ENCODE measurements around the gene TMEM179B.

- TF ChIP-seq CTCF (IDR thresholded peaks at IDR 0.05 in 8 of 11, conservative IDR thresholded peaks at IDR 0.05 in 3 of 11): no peak
- TF ChIP-seq POLR2A (IDR thresholded peaks at IDR 0.05): no peak
- TF ChIP-seq POLR2AphosphoS5 (IDR thresholded peaks at IDR 0.05): no peak
Observed at GRCh38 chr11:62823677-62824076, 36.5 kb downstream of the TMEM179B start.
